ENCODE measurements around the gene KCNG2. TPM values are rescaled to one million over a fixed set of nuclear protein-coding genes. Genes with fewer than 3 reads are reported as not detected.

Gene KCNG2
- total RNA-seq, 1 donor: not detected

DNA sequence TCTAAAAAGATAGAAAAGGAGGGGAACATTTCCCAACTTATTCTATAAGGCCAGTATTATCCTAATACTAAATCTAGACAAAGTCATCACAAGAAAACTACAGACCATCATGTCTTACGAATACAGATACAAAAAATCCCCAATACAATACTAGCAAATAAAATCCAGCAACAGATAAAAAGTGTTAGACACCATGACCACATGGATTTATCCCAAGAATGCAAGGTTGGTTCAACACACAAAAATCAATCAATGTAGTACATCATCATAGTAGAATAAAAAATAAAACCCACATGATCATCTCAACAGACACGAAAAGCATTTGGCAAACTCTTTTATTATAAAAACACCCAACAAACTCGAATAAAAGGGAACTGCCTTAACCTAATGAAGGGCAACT is 135.2 kb downstream of the KCNG2 start:
- no peak overlapping the region for H3K4me3 ChIP-seq (ENCODE audit: insufficient read depth, low read length)
- no peak overlapping the region for H3K27ac ChIP-seq (ENCODE audit: low read depth, low read length)
- no peaks in the 10 kb centered on the region for H3K4me1 ChIP-seq (ENCODE audit: insufficient read depth, low read length)
- H3K79me2 ChIP-seq (ENCODE audit: insufficient read depth, low read length): peaks cover 82% of the 10 kb centered on the region
- no peak for DNase-seq (ENCODE audit: insufficient read length, low spot score, missing footprints)
- peaks cover 31% of the 10 kb centered on the region for H3K36me3 ChIP-seq (ENCODE audit: insufficient read depth, low read length)
- H2AFZ ChIP-seq (ENCODE audit: low read length): no peak overlapping the region
- peaks cover 34% of the 10 kb centered on the region for H4K20me1 ChIP-seq (ENCODE audit: insufficient read depth, low read length)
- no peak overlapping the region for H3K4me2 ChIP-seq (ENCODE audit: insufficient read depth, low read length)
- no peaks in the 10 kb centered on the region for H3K27me3 ChIP-seq (ENCODE audit: insufficient read depth, low read length)
- peaks cover 5% of the 10 kb centered on the region for H3K9me3 ChIP-seq (ENCODE audit: low read depth, low read length)
- TF ChIP-seq CTCF (IDR thresholded peaks at IDR 0.05; ENCODE audit: extremely low read depth, low read depth, low read length): no peak

GRCh38 chr18:79933765-79934164 is 136.0 kb downstream of the KCNG2 start:
- H4K20me1 ChIP-seq (ENCODE audit: insufficient read depth, low read length): peaks cover 28% of the 10 kb centered on the region
- no peaks in the 10 kb centered on the region for H3K27me3 ChIP-seq (ENCODE audit: insufficient read depth, low read length)
- no peak for DNase-seq (ENCODE audit: insufficient read length, low spot score, missing footprints)
- H2AFZ ChIP-seq (ENCODE audit: low read length): no peak overlapping the region
- H3K4me2 ChIP-seq (ENCODE audit: insufficient read depth, low read length): no peak overlapping the region
- peaks cover 34% of the 10 kb centered on the region for H3K36me3 ChIP-seq (ENCODE audit: insufficient read depth, low read length)
- peaks cover 80% of the 10 kb centered on the region for H3K79me2 ChIP-seq (ENCODE audit: insufficient read depth, low read length)
- no peak for TF ChIP-seq CTCF (IDR thresholded peaks at IDR 0.05; ENCODE audit: extremely low read depth, low read depth, low read length)
- peaks cover 5% of the 10 kb centered on the region for H3K9me3 ChIP-seq (ENCODE audit: low read depth, low read length)
- H3K4me3 ChIP-seq (ENCODE audit: insufficient read depth, low read length): no peak overlapping the region
- H3K27ac ChIP-seq (ENCODE audit: low read depth, low read length): no peak overlapping the region
- no peaks in the 10 kb centered on the region for H3K4me1 ChIP-seq (ENCODE audit: insufficient read depth, low read length)

DNA sequence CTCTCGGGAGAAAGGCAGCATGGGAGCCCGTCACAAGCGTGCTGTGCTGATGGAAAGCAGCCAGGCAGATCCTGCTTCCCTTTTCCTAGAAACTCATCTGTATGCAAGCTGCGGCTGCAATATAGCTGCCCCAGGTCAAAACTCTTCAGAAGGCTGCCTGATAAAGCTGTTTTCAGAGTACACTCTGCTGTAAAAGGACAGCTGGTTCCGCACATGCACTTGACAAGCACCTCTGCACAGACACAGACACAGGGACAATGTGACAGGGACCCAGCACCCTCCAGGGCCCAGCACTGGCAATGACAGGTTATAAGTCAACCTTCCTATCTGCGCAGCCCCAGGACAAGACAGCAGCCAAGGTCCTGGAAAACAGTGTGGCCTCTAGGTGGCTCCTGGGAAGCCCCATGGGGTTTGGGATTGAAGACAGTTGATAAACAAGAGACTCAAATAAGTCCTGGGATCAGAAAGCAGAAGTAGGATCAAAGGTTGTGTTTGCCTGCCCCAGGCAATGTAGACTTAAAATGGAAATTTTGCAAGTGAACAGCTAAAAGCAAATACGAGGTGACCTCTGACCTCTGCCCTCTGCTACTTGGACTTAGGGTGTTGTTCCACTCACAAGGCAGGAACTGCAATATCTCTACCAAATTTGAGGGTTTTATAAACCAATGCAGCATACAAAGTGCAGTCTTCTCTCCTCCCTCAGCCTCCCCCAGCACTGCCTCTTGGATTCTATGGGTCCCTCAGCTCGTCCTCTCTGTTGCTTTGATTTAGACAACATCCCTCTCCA is 136.8 kb downstream of the KCNG2 start:
- Histone ChIP-seq H3K4me1 (ENCODE audit: insufficient read depth, low read length) (no peaks in the 10 kb centered on the region), H3K36me3 (ENCODE audit: insufficient read depth, low read length) (peaks cover 27% of the 10 kb centered on the region), H3K9me3 (ENCODE audit: low read depth, low read length) (peaks cover 2% of the 10 kb centered on the region), H3K27ac (ENCODE audit: low read depth, low read length) (no peak overlapping the region), H3K4me2 (ENCODE audit: insufficient read depth, low read length) (no peak overlapping the region), H2AFZ (ENCODE audit: low read length) (no peak overlapping the region), H3K79me2 (ENCODE audit: insufficient read depth, low read length) (peaks cover 79% of the 10 kb centered on the region), H4K20me1 (ENCODE audit: insufficient read depth, low read length) (peaks cover 27% of the 10 kb centered on the region), H3K27me3 (ENCODE audit: insufficient read depth, low read length) (no peaks in the 10 kb centered on the region), H3K4me3 (ENCODE audit: insufficient read depth, low read length) (no peak overlapping the region)
- DNase-seq (ENCODE audit: insufficient read length, low spot score, missing footprints): no peak
- no peak for TF ChIP-seq CTCF (IDR thresholded peaks at IDR 0.05; ENCODE audit: extremely low read depth, low read depth, low read length)

DNA sequence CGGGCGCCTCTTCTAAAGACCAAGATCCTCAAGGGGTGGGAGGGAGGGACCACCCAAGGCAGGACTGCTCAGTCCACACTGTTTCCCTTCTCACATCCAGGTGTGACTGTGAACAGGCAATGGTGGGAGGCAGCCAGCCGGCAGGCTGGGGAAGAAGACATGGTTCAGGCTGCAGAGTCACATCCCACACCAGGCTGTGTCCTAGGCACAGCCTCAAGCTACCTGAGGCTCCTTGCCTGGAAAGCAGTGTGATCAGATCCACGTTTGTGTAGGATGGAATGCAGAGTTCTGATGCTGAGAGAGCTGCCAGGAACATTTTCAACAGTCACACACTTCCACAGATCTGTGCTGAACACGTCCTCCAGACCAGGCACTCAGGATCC is 137.4 kb downstream of the KCNG2 start:
- no peak overlapping the region for H3K27ac ChIP-seq (ENCODE audit: low read depth, low read length)
- H3K4me2 ChIP-seq (ENCODE audit: insufficient read depth, low read length): no peak overlapping the region
- no peak overlapping the region for H2AFZ ChIP-seq (ENCODE audit: low read length)
- no peaks in the 10 kb centered on the region for H3K4me1 ChIP-seq (ENCODE audit: insufficient read depth, low read length)
- no peak overlapping the region for H3K4me3 ChIP-seq (ENCODE audit: insufficient read depth, low read length)
- no peaks in the 10 kb centered on the region for H3K27me3 ChIP-seq (ENCODE audit: insufficient read depth, low read length)
- no peak for TF ChIP-seq CTCF (IDR thresholded peaks at IDR 0.05; ENCODE audit: extremely low read depth, low read depth, low read length)
- peaks cover 80% of the 10 kb centered on the region for H3K79me2 ChIP-seq (ENCODE audit: insufficient read depth, low read length)
- peaks cover 2% of the 10 kb centered on the region for H3K9me3 ChIP-seq (ENCODE audit: low read depth, low read length)
- H4K20me1 ChIP-seq (ENCODE audit: insufficient read depth, low read length): peaks cover 27% of the 10 kb centered on the region
- peaks cover 22% of the 10 kb centered on the region for H3K36me3 ChIP-seq (ENCODE audit: insufficient read depth, low read length)
- DNase-seq (ENCODE audit: insufficient read length, low spot score, missing footprints): peak; percentile 26
